ENCODE results near the gene VCPKMT.
"Not testable (repeated sequence)": the region's sequence is repeated elsewhere in the genome, so short reads cannot be mapped to it uniquely, and the experiment has no call there.

The VCPKMT gene

GRCh38 chr14:50092006-50092555, 24.3 kb downstream of the VCPKMT start:
- DNase-seq (ENCODE audit: low spot score): no peak

DNA sequence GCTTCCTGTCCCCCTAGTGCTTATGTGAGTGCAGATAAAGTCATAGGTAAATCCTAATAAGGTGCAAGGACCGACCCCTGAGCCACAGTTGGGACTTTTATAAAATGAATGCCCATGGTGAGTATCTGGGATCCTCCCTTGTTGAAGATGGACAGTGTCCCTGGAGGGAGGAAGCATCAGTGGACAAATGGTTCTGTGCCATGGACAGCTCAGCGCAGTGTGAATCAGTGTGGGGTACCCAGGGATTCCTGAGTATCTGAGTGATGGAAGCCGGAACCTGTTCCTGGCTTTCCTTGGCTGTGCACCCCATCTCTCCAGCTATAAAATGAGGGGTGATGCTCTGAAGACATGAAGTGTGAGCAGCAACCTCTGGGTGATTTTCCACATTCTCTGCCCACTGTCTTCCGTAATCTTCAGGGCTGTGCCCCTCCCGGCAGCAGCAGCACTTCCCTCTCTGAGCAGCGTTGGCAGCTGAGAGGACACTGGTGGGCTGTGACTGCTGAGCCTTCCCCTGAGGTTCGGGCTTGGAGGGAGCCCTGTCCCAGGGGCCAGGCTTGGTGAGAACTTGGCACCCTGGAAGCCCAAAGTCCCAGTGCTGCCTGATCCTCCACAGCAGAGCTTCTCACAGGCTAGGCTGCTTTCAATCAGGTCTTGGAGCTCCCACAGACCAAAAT, 25.0 kb downstream of the VCPKMT start:
- no peak for DNase-seq (ENCODE audit: low spot score)

DNA sequence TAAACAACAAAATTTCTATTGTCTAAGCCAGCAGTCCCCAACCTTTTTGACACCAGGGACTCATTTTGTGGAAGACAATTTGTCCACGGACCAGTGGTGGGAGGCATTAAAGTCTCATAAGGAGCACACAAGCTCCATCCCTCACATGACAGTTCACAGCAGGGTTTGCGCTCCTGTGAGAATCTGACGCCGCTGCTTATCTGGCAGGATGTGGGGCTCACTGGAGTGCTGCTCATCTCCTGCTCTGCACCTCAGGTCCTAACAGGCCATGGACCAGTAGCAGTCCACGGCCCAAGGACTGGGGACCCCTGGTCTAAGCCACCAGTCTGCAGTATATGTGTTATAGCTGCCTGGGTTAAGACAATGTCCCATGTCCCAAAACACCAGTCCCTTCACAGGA, 27.2 kb downstream of the VCPKMT start:
- DNase-seq (ENCODE audit: low spot score): no peak

DNA sequence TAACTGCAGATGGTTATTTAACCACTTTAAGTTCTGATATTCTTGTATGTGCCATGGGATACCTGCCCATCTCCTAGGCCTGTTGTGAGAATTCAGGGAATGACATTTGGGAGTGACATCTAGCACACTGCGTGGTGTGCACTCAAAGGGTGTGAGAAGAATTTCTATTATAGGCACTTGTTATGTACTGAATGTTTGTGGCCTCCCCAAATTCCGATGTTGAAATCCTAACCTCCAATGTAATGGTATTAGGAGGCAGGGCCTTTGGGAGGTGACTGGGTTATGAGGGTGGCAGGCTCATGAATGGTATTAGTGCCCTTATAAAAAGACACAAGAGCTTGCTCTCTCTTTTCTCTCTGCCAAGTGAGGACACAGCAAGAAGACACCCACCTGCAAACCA, 27.6 kb downstream of the VCPKMT start:
- DNase-seq (ENCODE audit: low spot score): no peak

DNA sequence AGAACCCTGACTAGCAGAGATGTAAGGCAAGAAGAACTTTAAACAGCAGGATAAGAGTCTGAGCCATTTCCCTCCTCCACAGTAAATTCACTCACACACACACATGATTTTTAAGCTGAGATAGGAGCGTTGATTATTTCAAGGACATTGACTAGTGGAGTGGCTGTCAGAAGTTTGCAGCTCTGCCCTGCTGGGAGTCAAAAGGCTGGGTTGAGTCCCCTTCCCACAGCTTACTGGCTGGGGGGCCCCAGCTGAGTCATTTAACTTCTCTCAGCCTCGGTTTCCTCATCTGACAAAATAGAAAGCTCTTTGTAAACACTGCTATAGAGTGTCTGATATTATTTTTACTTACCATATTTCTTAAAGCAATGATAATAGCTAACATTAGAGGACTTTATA, 28.3 kb downstream of the VCPKMT start:
- no peak for DNase-seq (ENCODE audit: low spot score)

- DNase-seq (ENCODE audit: low spot score): no peak
Measured at GRCh38 chr14:50087341-50088116, 28.8 kb downstream of the VCPKMT start.

GRCh38 chr14:50086321-50086711, 30.1 kb downstream of the VCPKMT start:
- DNase-seq (ENCODE audit: low spot score): no peak

DNA sequence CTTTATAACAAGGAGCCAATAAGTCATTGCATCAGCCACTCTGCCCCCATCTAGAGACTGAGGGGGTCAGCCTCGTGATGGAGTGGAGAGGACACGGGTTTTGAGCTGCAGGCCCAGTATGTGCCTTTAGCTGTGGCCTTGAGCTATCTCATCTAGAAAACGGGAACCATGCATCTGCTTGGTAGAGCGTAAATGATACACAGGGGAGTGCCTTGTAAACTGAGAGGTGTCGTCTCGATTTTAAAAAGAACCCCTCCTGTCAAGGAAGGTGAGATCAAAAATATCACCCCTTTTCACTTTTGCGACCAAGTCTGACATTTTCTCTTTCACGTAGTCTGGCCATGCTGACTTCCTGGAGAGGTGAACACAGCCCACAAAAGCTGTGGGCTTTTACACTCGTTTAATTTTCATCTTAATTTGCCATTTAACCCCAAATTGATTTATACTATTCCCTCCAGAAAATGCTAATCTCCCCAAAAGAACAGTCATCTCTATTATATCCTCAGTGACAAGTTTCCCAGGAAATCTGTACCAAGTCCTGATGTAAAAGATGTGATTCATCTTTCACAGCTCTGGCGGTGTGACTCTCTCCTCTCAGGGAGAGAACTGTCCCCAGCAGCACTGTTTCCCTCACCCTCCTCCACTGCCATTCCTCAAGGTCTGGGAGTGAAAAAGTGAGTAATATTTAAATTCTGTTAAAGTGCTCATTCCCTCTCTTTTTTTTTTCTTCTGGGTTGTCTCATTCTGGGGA, 30.6 kb downstream of the VCPKMT start:
- no peak for DNase-seq (ENCODE audit: low spot score)

DNA sequence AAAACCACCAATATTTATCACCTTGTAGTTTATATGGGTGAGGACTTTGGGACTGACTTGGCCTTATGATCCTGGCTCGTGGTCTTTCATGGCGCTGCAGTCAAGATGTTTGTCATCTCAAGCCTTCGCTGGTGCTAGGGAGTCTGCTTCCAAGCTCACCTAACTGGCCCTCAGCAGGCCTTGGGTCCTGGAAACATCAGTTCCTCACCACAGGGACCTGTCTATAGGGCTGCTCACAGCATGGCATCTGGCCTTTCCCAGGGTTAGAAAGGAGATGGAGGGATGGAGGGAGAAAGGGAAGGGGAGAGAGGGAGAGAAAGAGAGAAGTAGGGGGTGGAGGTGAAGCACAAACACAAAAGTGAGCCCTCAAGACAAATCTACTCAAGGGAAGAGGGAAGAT, 31.7 kb downstream of the VCPKMT start:
- DNase-seq (ENCODE audit: low spot score): no peak

DNA sequence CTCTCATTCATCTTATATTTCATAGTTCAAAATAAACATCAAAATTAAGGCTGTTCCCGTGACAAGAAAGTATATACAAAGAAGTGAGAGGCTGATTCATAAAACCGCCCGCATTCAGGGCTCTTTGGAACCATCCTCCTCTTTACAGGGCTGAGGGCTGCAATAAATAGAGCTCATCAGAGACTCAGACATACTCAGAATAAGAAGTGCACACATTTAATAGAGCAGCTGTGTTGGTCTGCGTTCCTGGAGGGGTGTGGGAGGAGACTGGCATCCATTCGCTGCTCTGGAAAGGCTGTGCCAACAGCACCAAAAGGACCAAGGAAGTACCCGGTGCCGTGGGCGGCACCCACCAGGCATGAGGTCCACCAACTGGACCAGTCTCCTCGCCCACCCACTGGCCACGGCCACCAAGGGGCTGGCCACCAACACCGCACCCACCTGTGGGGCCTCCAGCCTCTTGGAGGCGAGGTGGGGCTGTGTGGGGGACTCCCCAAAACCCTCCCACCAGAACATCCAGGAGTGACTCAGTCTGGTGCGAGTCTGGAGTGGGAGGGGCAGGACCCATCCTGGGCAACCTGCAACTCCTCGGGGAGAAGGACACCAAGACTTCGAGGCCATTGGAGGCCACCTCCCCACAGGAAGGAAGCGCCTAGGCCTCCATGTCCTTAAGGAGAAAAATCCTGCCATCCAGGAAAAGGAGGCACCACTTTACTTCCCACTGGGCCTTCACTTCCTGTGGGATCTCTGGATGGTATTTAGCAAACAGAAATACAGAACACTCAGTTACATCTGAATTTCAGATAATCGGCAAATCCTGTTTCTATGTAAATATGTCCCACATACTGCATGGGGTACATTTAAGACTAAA, 32.7 kb downstream of the VCPKMT start:
- no peak for DNase-seq (ENCODE audit: low spot score)

- no peak for DNase-seq (ENCODE audit: low spot score)
Measured at GRCh38 chr14:50082784-50083466, 33.4 kb downstream of the VCPKMT start.

GRCh38 chr14:50082308-50082742, 34.0 kb downstream of the VCPKMT start:
- no peak for DNase-seq (ENCODE audit: low spot score)

DNA sequence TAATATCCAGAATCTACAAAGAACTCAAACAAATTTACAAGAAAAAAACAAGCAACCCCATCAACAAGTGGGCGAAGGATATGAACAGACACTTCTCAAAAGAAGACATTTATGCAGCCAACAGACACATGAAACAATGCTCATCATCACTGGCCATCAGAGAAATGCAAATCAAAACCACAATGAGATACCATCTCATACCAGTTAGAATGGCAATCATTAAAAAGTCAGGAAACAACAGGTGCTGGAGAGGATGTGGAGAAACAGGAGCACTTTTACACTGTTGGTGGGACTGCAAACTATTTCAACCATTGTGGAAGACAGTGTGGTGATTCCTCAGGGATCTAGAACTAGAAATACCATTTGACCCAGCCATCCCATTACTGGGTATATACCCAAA, 37.3 kb downstream of the VCPKMT start:
- DNase-seq (ENCODE audit: low spot score): not testable (repeated sequence)

DNA sequence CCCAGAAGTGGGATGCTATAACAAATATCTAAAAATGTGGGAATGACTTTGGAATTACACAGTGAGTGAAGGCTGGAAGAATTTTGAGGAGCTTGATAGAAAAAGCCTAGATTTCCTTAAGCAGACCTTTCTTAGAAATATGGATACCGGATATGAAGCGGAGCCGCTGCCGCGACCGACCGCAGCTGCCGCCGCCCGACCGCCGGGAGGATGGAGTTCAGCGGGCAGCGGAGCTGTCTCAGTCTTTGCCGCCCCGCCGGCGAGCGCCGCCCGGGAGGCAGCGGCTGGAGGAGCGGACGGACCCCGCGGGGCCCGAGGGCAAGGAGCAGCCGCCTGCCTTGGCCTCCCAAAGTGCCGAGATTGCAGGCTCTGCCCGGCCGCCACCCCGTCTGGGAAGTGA, 42.7 kb downstream of the VCPKMT start:
- DNase-seq (ENCODE audit: low spot score): not testable (repeated sequence)

- no peak for DNase-seq (ENCODE audit: low spot score)
Measured at GRCh38 chr14:50072395-50072794, 44.0 kb downstream of the VCPKMT start.

GRCh38 chr14:50070840-50071548, 45.4 kb downstream of the VCPKMT start:
- no peak for DNase-seq (ENCODE audit: low spot score)

GRCh38 chr14:50070230-50070629, 46.1 kb downstream of the VCPKMT start:
- no peak for DNase-seq (ENCODE audit: low spot score)

GRCh38 chr14:50069325-50069724, 47.0 kb downstream of the VCPKMT start:
- DNase-seq (ENCODE audit: low spot score): peak; percentile 54

DNA sequence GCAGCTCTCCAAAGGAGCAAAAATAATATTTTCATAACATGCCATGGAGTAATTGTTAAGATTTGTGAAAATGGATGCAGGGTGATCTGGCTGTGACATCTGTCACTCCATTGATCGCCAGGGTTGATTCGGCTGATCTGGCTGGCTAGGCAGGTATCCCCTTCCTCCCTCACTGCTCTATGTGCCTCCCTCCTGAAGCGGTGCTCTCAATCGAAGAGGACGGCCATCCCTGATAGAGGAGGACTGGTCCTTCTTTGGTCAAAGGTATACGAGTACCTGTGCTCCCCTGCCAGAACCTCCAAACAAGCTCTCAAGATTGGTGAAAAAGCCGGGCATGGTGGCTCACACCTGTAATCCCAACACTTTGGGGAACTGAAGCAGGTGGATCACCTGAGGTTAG, 47.9 kb downstream of the VCPKMT start:
- DNase-seq (ENCODE audit: low spot score): no peak

GRCh38 chr14:50067723-50068495, 48.5 kb downstream of the VCPKMT start:
- DNase-seq (ENCODE audit: low spot score): peak; percentile 94

Measured in LoVo (cell line).